HepG2 (cell line): ENCODE data around the gene CLDN20. TPM values are rescaled to one million over a fixed set of nuclear protein-coding genes. Genes with fewer than 3 reads are reported as not detected.

Experiments
- AGO2 ChIP-seq: fragments of 200-400 bp; formaldehyde crosslinking; optimal IDR thresholded peaks from 2 replicates; pipeline ENCODE3; 2017; ENCODE audit warnings: mild to moderate bottlenecking, low read depth, low read length, moderate library complexity
- EZH2 ChIP-seq: conservative IDR thresholded peaks from 2 replicates; pipeline ENCODE4 v1.6.1; 2012; ENCODE audit warnings: mild to moderate bottlenecking, low read depth, low read length, moderate library complexity
- HDAC1 ChIP-seq: sonication (generic); formaldehyde crosslinking; IDR thresholded peaks from 2 replicates; pipeline ENCODE4 v1.5.1; 2020; ENCODE audit warnings: mild to moderate bottlenecking, missing genetic modification reagents
- IKZF4 ChIP-seq: sonication (generic); formaldehyde crosslinking; IDR thresholded peaks from 2 replicates; pipeline ENCODE4 v1.5.1; 2020; ENCODE audit warnings: borderline replicate concordance, mild to moderate bottlenecking, low read depth, missing genetic modification reagents; ENCODE audit errors: not compliant biosample characterization
- NR3C1 ChIP-seq: sonication (generic); formaldehyde crosslinking; IDR thresholded peaks from 2 replicates; pipeline ENCODE4 v1.4.0; 2020; ENCODE audit warnings: missing genetic modification reagents
- TAF1 ChIP-seq: sonication (generic); formaldehyde crosslinking; IDR thresholded peaks from 2 replicates; pipeline ENCODE4 v1.4.0; 2020; ENCODE audit warnings: missing genetic modification reagents
- U2AF1 ChIP-seq: fragments of 200-400 bp; formaldehyde crosslinking; optimal IDR thresholded peaks from 2 replicates; pipeline ENCODE3; 2017; ENCODE audit warnings: mild to moderate bottlenecking, low read depth, low read length
- ZBTB1 ChIP-seq: sonication (generic); formaldehyde crosslinking; IDR thresholded peaks from 2 replicates; pipeline ENCODE4 v1.4.0; 2020; ENCODE audit warnings: missing genetic modification reagents, borderline replicate concordance
- ZBTB21 ChIP-seq: sonication (generic); formaldehyde crosslinking; IDR thresholded peaks from 2 replicates; pipeline ENCODE4 v1.4.0; 2020; ENCODE audit warnings: missing genetic modification reagents
- ZNF335 ChIP-seq: sonication (generic); formaldehyde crosslinking; IDR thresholded peaks from 2 replicates; pipeline ENCODE4 v1.4.0; 2020; ENCODE audit warnings: missing genetic modification reagents
- ZNF451 ChIP-seq: sonication (generic); formaldehyde crosslinking; IDR thresholded peaks from 2 replicates; pipeline ENCODE4 v1.5.0; 2020; ENCODE audit warnings: mild to moderate bottlenecking, missing genetic modification reagents
- polyA plus RNA-seq, 8 experiments: library from polyadenylated mRNA; depleted of rRNA in 3 of 8; stranded (reverse) in 7 of 8; unstranded in 1 of 8; fragments of >200 nt; fragmentation: Illumina TruSeq in 4 of 8; extraction: Trizol in 4 of 8; gene quantifications; 2 replicates each; pipeline versions ENCODE4 v1.2.1 to v1.2.3, GENCODE V29; 2011 to 2016; ENCODE audit warnings: low read depth in 4 of 8, missing spikeins in 1 of 8, mixed read lengths in 1 of 8; ENCODE audit not compliant: insufficient read depth in 1 of 8
- total RNA-seq, 5 experiments: library from RNA; depleted of rRNA; stranded (reverse); fragments of >200 nt; fragmentation: Illumina TruSeq; extraction: Trizol; gene quantifications; 2 replicates each; pipeline ENCODE4 v1.2.3, GENCODE V29; 2016; ENCODE audit warnings: low read depth in 1 of 5
- TF ChIP-seq, protein P1 (sequence below): sonication (generic); formaldehyde crosslinking; IDR thresholded peaks from 2 replicates; pipeline ENCODE4 v1.5.0; 2020; ENCODE audit warnings: missing genetic modification reagents
- TF ChIP-seq, protein P2 (sequence below): sonication (generic); formaldehyde crosslinking; conservative IDR thresholded peaks from 2 replicates; pipeline ENCODE4 v1.5.0; 2020; ENCODE audit warnings: missing genetic modification reagents
- TF ChIP-seq, protein P3 (sequence below): sonication (generic); formaldehyde crosslinking; IDR thresholded peaks from 2 replicates; pipeline ENCODE4 v1.4.0; 2020; ENCODE audit warnings: missing genetic modification reagents
- TF ChIP-seq, protein P4 (sequence below): sonication (generic); formaldehyde crosslinking; IDR thresholded peaks from 2 replicates; pipeline ENCODE4 v1.4.0; 2020; ENCODE audit warnings: missing genetic modification reagents
- TF ChIP-seq, protein P5 (sequence below): sonication (generic); formaldehyde crosslinking; IDR thresholded peaks from 2 replicates; pipeline ENCODE4 v1.4.0; 2020; ENCODE audit warnings: mild to moderate bottlenecking, missing genetic modification reagents, borderline replicate concordance
- TF ChIP-seq, protein P6 (sequence below): sonication (generic); formaldehyde crosslinking; IDR thresholded peaks from 2 replicates; pipeline ENCODE4 v1.8.1; 2023; ENCODE audit warnings: mild to moderate bottlenecking, inconsistent platforms, moderate library complexity, missing genetic modification reagents, borderline replicate concordance

CLDN20 gene
- total and polyA plus RNA-seq, 2 of the 13 experiments (the other 11 are each of a cell fraction or from before 2014, with no cell fraction given): not detected

DNA sequence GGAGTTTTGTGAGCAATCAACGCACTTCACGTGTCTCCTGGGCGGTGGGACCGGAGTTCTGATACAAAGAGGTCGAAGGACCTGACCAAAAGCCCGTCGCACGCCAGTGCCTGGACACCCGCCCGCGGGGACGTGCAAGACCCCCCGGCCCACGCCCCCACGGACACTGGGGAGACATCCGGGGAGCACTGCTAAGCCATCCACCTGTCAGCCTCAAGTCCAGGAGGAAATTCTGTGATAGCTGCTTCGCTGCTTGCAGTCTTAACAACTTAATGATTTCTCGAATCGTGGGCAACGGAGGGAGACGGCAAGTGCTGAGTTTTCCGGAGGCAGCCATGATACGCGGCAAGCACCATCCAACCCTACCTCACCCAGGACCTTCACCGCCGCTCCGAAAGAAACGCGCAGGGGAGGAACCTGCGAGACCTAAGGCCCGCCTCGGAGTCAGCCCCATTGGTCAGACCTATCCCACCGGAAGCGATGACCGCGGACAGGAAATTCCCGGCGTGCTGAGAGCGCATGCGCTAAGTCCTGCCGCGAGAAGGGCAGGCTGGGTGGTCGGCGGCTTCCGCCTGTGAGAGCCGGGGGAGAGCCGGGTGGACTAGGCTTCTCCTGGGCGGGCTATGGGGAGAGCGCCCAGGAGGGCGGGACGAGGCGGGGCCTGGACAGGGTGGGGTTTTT, 50.4 kb downstream of the CLDN20 start, which contains the start of gene TFB1M (continued):
- TF ChIP-seq ZNF451 (peak; percentile 91), U2AF1 (peak; percentile 22), AGO2 (peak; percentile 100), NR3C1 (CRISPR knock-in tag) (no peak), TAF1 (CRISPR knock-in tag) (peak; percentile 98), ZBTB1 (CRISPR knock-in tag) (no peak; the same call in 1 of the 2 replicates), EZH2 (no peak), IKZF4 (CRISPR knock-in tag) (peak; percentile 26), ZBTB21 (no peak), ZNF335 (CRISPR knock-in tag) (no peak), HDAC1 (peak; percentile 77)
- TF ChIP-seq, protein P1, sequence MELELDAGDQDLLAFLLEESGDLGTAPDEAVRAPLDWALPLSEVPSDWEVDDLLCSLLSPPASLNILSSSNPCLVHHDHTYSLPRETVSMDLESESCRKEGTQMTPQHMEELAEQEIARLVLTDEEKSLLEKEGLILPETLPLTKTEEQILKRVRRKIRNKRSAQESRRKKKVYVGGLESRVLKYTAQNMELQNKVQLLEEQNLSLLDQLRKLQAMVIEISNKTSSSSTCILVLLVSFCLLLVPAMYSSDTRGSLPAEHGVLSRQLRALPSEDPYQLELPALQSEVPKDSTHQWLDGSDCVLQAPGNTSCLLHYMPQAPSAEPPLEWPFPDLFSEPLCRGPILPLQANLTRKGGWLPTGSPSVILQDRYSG (CRISPR knock-in tag): peak; percentile 59
- TF ChIP-seq, protein P2, sequence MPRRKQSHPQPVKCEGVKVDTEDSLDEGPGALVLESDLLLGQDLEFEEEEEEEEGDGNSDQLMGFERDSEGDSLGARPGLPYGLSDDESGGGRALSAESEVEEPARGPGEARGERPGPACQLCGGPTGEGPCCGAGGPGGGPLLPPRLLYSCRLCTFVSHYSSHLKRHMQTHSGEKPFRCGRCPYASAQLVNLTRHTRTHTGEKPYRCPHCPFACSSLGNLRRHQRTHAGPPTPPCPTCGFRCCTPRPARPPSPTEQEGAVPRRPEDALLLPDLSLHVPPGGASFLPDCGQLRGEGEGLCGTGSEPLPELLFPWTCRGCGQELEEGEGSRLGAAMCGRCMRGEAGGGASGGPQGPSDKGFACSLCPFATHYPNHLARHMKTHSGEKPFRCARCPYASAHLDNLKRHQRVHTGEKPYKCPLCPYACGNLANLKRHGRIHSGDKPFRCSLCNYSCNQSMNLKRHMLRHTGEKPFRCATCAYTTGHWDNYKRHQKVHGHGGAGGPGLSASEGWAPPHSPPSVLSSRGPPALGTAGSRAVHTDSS: no peak
- TF ChIP-seq, protein P3, sequence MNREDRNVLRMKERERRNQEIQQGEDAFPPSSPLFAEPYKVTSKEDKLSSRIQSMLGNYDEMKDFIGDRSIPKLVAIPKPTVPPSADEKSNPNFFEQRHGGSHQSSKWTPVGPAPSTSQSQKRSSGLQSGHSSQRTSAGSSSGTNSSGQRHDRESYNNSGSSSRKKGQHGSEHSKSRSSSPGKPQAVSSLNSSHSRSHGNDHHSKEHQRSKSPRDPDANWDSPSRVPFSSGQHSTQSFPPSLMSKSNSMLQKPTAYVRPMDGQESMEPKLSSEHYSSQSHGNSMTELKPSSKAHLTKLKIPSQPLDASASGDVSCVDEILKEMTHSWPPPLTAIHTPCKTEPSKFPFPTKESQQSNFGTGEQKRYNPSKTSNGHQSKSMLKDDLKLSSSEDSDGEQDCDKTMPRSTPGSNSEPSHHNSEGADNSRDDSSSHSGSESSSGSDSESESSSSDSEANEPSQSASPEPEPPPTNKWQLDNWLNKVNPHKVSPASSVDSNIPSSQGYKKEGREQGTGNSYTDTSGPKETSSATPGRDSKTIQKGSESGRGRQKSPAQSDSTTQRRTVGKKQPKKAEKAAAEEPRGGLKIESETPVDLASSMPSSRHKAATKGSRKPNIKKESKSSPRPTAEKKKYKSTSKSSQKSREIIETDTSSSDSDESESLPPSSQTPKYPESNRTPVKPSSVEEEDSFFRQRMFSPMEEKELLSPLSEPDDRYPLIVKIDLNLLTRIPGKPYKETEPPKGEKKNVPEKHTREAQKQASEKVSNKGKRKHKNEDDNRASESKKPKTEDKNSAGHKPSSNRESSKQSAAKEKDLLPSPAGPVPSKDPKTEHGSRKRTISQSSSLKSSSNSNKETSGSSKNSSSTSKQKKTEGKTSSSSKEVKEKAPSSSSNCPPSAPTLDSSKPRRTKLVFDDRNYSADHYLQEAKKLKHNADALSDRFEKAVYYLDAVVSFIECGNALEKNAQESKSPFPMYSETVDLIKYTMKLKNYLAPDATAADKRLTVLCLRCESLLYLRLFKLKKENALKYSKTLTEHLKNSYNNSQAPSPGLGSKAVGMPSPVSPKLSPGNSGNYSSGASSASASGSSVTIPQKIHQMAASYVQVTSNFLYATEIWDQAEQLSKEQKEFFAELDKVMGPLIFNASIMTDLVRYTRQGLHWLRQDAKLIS (CRISPR knock-in tag): peak; percentile 90
- TF ChIP-seq, protein P4, sequence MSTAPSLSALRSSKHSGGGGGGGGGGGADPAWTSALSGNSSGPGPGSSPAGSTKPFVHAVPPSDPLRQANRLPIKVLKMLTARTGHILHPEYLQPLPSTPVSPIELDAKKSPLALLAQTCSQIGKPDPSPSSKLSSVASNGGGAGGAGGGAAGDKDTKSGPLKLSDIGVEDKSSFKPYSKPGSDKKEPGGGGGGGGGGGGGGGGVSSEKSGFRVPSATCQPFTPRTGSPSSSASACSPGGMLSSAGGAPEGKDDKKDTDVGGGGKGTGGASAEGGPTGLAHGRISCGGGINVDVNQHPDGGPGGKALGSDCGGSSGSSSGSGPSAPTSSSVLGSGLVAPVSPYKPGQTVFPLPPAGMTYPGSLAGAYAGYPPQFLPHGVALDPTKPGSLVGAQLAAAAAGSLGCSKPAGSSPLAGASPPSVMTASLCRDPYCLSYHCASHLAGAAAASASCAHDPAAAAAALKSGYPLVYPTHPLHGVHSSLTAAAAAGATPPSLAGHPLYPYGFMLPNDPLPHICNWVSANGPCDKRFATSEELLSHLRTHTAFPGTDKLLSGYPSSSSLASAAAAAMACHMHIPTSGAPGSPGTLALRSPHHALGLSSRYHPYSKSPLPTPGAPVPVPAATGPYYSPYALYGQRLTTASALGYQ: peak; percentile 10; the same call in 1 of the 2 replicates
- TF ChIP-seq, protein P5, sequence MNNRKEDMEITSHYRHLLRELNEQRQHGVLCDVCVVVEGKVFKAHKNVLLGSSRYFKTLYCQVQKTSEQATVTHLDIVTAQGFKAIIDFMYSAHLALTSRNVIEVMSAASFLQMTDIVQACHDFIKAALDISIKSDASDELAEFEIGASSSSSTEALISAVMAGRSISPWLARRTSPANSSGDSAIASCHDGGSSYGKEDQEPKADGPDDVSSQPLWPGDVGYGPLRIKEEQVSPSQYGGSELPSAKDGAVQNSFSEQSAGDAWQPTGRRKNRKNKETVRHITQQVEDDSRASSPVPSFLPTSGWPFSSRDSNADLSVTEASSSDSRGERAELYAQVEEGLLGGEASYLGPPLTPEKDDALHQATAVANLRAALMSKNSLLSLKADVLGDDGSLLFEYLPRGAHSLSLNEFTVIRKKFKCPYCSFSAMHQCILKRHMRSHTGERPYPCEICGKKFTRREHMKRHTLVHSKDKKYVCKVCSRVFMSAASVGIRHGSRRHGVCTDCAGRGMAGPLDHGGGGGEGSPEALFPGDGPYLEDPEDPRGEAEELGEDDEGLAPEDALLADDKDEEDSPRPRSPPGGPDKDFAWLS (CRISPR knock-in tag): peak; percentile 92; the same call in 1 of the 2 replicates
- TF ChIP-seq, protein P6, sequence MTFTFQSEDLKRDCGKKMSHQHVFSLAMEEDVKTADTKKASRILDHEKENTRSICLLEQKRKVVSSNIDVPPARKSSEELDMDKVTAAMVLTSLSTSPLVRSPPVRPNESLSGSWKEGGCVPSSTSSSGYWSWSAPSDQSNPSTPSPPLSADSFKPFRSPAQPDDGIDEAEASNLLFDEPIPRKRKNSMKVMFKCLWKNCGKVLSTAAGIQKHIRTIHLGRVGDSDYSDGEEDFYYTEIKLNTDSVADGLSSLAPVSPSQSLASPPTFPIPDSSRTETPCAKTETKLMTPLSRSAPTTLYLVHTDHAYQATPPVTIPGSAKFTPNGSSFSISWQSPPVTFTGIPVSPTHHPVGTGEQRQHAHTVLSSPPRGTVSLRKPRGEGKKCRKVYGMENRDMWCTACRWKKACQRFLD (CRISPR knock-in tag): peak; percentile 94
